Activated CD4-positive, alpha-beta T cell treated with anti-CD3 and anti-CD28 coated beads, Interleukin-10, Interleukin-2, amounts not matched to agents 100 ng/mL and 50 ng/mL, durations not matched to agents 16 hours and 8 hours (primary cell): ENCODE data around the gene HABP2.

ENCODE experiments used
- DNase-seq: peaks from one replicate; pipeline ENCODE4 v3.0.0-alpha.2; 2020

The HABP2 gene

GRCh38 chr10:113609704-113610108 is 56.9 kb downstream of the HABP2 start:
- no peak for DNase-seq

GRCh38 chr10:113610631-113611601 is 58.1 kb downstream of the HABP2 start:
- DNase-seq = no peak

GRCh38 chr10:113612154-113612553 is 59.3 kb downstream of the HABP2 start:
- no peak for DNase-seq

GRCh38 chr10:113613427-113613826 is 60.6 kb downstream of the HABP2 start:
- no peak for DNase-seq

- DNase-seq = no peak
Observed at GRCh38 chr10:113613977-113614690, 61.3 kb downstream of the HABP2 start.

- DNase-seq = no peak
Observed at GRCh38 chr10:113616244-113617074, 63.6 kb downstream of the HABP2 start.

GRCh38 chr10:113617086-113617485 is 64.2 kb downstream of the HABP2 start:
- DNase-seq = no peak

GRCh38 chr10:113618338-113618737 is 65.5 kb downstream of the HABP2 start:
- DNase-seq = no peak

GRCh38 chr10:113619401-113619800 is 66.5 kb downstream of the HABP2 start:
- DNase-seq = no peak

- no peak for DNase-seq
Observed at GRCh38 chr10:113620511-113620910, 67.7 kb downstream of the HABP2 start.

GRCh38 chr10:113620936-113621335 is 68.1 kb downstream of the HABP2 start:
- no peak for DNase-seq

- no peak for DNase-seq
Observed at GRCh38 chr10:113621799-113622198, 68.9 kb downstream of the HABP2 start.

GRCh38 chr10:113622831-113623230 is 70.0 kb downstream of the HABP2 start:
- no peak for DNase-seq

- no peak for DNase-seq
Observed at GRCh38 chr10:113625461-113626186, 72.8 kb downstream of the HABP2 start.

GRCh38 chr10:113626809-113627355 is 74.0 kb downstream of the HABP2 start:
- no peak for DNase-seq

- no peak for DNase-seq
Observed at GRCh38 chr10:113627836-113628235, 75.0 kb downstream of the HABP2 start.

GRCh38 chr10:113628607-113629153 is 75.8 kb downstream of the HABP2 start:
- no peak for DNase-seq

- no peak for DNase-seq
Observed at GRCh38 chr10:113630929-113631533, 78.2 kb downstream of the HABP2 start.

- DNase-seq = no peak
Observed at GRCh38 chr10:113631684-113632367, 79.0 kb downstream of the HABP2 start.
